Measurements from ENCODE around the gene ABHD17B. TPM values are rescaled to one million over a fixed set of nuclear protein-coding genes. Genes with fewer than 3 reads are reported as not detected.

Gene ABHD17B
- total and polyA plus RNA-seq, 2 donors (not counting 3 experiments of a cell fraction or from before 2014, with no cell fraction given): 12.8 to 16.8 TPM

DNA sequence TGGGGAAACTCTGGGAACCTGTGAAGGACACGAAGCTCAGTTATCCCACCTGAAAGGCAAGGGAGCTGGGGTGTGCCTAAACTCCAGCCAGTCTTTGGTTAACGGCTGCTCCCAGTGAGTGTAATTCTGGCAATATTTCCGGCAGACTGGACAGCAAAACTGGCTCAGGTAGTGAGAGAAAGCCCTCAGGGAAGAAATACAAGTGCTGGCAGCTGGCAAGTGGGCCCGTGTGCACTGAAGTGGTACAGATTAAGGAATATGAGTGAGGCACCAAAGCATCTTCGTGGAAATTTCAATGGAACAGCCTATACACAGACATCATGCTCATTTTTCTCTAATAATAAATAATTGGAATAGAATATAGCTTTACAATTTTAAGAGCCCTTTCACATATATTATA is 56.2 kb downstream of the ABHD17B start:
- no peak overlapping the region for H3K27ac ChIP-seq (ENCODE audit: insufficient read depth, low read depth, low read length)
- TF ChIP-seq, protein P1, sequence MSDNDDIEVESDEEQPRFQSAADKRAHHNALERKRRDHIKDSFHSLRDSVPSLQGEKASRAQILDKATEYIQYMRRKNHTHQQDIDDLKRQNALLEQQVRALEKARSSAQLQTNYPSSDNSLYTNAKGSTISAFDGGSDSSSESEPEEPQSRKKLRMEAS (IDR thresholded peaks at IDR 0.05; ENCODE audit: insufficient read depth, insufficient read length): no peak
- no peak for TF ChIP-seq GATA2 (IDR thresholded peaks at IDR 0.05; ENCODE audit: insufficient read depth, insufficient read length, low read depth, low read length)
- TF ChIP-seq MYC (IDR thresholded peaks at IDR 0.05; ENCODE audit: low read depth, low read length): no peak
- TF ChIP-seq JUN (IDR thresholded peaks at IDR 0.05; ENCODE audit: borderline replicate concordance, insufficient read depth, insufficient read length, low read depth): no peak
- no peak for TF ChIP-seq EZH2 (IDR thresholded peaks at IDR 0.05; ENCODE audit: borderline replicate concordance, low read depth, low read length, severe bottlenecking)
- TF ChIP-seq POLR2A (IDR thresholded peaks at IDR 0.05; ENCODE audit: low read depth, low read length): no peak
- TF ChIP-seq, protein P2, sequence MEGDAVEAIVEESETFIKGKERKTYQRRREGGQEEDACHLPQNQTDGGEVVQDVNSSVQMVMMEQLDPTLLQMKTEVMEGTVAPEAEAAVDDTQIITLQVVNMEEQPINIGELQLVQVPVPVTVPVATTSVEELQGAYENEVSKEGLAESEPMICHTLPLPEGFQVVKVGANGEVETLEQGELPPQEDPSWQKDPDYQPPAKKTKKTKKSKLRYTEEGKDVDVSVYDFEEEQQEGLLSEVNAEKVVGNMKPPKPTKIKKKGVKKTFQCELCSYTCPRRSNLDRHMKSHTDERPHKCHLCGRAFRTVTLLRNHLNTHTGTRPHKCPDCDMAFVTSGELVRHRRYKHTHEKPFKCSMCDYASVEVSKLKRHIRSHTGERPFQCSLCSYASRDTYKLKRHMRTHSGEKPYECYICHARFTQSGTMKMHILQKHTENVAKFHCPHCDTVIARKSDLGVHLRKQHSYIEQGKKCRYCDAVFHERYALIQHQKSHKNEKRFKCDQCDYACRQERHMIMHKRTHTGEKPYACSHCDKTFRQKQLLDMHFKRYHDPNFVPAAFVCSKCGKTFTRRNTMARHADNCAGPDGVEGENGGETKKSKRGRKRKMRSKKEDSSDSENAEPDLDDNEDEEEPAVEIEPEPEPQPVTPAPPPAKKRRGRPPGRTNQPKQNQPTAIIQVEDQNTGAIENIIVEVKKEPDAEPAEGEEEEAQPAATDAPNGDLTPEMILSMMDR (IDR thresholded peaks at IDR 0.05; ENCODE audit: extremely low read depth in 1 of 2, insufficient read depth in 1 of 2, low read depth in 1 of 2, low read length in 2 of 2): no peak
- DNase-seq (ENCODE audit: low read depth, low spot score) (no peak), FAIRE-seq (no peak)
- H3K9me3 ChIP-seq (replicated peaks; ENCODE audit: control insufficient read depth, insufficient read depth, low read length): no peaks in the 10 kb centered on the region
- BruUV-seq (replicated peaks): no TSS peak
- CTCF ChIA-PET: no interaction called here
- H3K36me3 ChIP-seq (ENCODE audit: control insufficient read depth in 2 of 2, extremely low read depth in 1 of 2, insufficient read depth in 2 of 2, low read length in 2 of 2): no peaks in the 10 kb centered on the region
- no peaks in the 10 kb centered on the region for H3K79me2 ChIP-seq (ENCODE audit: control insufficient read depth, insufficient read depth, low read length)
- H3K27me3 ChIP-seq (ENCODE audit: control insufficient read depth in 2 of 2, insufficient read depth in 2 of 2, low read length in 2 of 2): no peaks in the 10 kb centered on the region
- H3K4me1 ChIP-seq (ENCODE audit: control insufficient read depth, extremely low read depth, insufficient read depth, low read length): no peaks in the 10 kb centered on the region
- H3K9me1 ChIP-seq (replicated peaks; ENCODE audit: control insufficient read depth, extremely low read depth, insufficient read depth, low read length): no peaks in the 10 kb centered on the region
- H2AFZ ChIP-seq (ENCODE audit: low read depth, low read length): no peak overlapping the region
- no peak overlapping the region for H3K4me3 ChIP-seq (replicated peaks in 1 of 3; ENCODE audit: insufficient read depth in 1 of 3, low read depth in 1 of 3, low read length in 3 of 3)
- no peak overlapping the region for H3K4me2 ChIP-seq (ENCODE audit: insufficient read depth, low read length)
- H3K9ac ChIP-seq (replicated peaks; ENCODE audit: extremely low read depth, insufficient read depth, low read length): no peak overlapping the region
- POLR2A ChIA-PET: no interaction called here
- intact Hi-C loops (cut with micrococcal nuclease): no loop called here
- dilution Hi-C loops (cut with MboI; ENCODE audit: extremely low pct_ligation_motif_present, low sequenced_read_pairs): no loop called here
- H4K20me1 ChIP-seq (replicated peaks; ENCODE audit: control insufficient read depth, extremely low read depth, insufficient read depth, low read length): no peaks in the 10 kb centered on the region
